Stimulated activated CD8-positive, alpha-beta memory T cell treated with anti-CD3 and anti-CD28 coated beads, Interleukin-4, amount 100 ng/mL, for 48 hours (primary cell): ENCODE data around the gene ZNF345.

Source experiments
- DNase-seq: peaks from one replicate; pipeline ENCODE4 v3.0.0-alpha.2; 2020

ZNF345 gene

GRCh38 chr19:36850559-36851442 is at the start of gene ZNF345:
TSS of gene ZNF345 (plus strand) at chr19:36850876. CDS start at chr19:36876831, 25,955 bp downstream.
- DNase-seq = peak; percentile 84

DNA sequence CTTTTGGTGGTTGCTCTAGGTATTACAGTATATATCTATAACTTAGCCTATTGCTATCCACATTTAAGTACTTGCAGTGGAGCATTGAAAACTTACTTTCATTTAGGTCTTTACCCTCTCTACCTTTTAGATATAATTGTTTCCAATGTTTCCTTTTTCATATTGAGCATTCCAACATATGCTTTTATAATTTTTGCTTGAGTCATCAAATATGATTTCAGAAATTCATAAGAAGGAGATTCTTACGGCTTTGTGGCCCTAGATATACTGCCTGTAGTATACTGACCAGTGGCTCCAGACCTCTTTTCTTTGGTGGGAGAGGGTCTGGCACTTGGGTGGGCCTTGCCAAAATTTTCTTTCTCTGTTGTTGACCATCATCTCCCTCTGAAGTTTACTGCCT is 45.3 kb upstream of the ZNF345 start:
- DNase-seq = no peak

DNA sequence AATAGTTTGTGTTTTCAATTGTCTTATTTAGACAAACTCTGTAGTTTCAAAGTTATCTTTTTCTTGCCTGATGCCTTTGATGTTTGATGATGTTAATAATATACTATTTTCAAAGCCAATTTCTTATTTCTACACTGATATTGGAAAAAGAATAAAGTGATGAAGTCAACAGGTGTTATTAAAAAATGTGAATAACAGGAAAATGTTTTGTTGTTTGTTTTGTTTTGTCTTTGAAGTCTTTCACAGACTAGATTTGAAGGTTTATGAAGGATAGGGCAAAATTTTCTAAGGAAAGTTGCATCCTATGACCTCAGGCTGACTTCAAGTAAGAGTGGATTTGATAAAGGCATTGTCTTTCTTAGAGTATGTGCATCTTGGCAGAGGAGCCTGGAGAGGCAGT is 43.6 kb upstream of the ZNF345 start:
- no peak for DNase-seq

- no peak for DNase-seq
These were observed 31.5 kb upstream of the ZNF345 start for GRCh38 chr19:36819130-36819630.

DNA sequence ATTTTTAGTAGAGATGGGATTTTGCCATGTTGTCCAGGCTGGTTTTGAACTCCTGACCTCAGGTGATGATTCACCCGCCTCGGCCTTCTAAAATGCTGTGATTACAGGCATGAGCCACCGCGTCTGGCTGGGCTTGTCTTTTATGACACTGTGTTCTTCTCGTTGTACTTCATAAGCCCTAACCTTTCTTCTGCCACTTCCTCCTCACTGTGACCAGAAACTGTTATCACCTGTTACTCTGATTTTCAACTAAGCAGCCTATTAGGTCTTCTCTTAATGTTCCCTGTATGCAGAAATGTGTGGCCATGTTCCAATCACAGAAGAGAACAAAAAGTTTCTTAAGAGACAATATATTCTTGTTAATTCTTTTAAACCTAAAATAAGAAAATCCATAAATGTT is 28.9 kb upstream of the ZNF345 start:
- no peak for DNase-seq

GRCh38 chr19:36833430-36833829 is 17.2 kb upstream of the ZNF345 start:
- no peak for DNase-seq

GRCh38 chr19:36837176-36837905 is 13.3 kb upstream of the ZNF345 start:
- no peak for DNase-seq

- DNase-seq = peak; percentile 86
These were observed 12.5 kb upstream of the ZNF345 start, which contains the start of gene ZNF790 for GRCh38 chr19:36837906-36838783. TSS of gene ZNF790 (minus strand) at chr19:36838387. CDS start at chr19:36825619, 12,768 bp downstream.

GRCh38 chr19:36838784-36839324 is 11.8 kb upstream of the ZNF345 start:
- no peak for DNase-seq

DNA sequence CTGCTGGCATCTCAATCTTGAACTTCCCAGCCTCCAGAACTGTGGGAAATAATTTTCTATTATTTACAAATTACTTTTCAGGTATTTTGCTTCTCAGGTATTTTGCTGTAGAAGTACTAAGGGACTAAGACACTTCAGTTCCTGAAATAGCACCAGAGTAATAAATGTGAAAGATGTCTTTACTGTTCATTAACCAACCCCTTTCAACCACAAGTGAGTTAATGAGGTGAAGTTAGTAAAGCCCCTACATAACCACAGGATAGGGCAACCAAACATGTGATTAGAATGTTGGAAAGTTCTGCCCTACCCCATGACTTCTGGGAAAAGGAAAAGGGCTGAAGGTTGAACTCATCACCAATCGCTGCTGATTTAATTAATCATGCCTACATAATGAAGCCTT is 2.7 kb upstream of the ZNF345 start:
- no peak for DNase-seq

DNA sequence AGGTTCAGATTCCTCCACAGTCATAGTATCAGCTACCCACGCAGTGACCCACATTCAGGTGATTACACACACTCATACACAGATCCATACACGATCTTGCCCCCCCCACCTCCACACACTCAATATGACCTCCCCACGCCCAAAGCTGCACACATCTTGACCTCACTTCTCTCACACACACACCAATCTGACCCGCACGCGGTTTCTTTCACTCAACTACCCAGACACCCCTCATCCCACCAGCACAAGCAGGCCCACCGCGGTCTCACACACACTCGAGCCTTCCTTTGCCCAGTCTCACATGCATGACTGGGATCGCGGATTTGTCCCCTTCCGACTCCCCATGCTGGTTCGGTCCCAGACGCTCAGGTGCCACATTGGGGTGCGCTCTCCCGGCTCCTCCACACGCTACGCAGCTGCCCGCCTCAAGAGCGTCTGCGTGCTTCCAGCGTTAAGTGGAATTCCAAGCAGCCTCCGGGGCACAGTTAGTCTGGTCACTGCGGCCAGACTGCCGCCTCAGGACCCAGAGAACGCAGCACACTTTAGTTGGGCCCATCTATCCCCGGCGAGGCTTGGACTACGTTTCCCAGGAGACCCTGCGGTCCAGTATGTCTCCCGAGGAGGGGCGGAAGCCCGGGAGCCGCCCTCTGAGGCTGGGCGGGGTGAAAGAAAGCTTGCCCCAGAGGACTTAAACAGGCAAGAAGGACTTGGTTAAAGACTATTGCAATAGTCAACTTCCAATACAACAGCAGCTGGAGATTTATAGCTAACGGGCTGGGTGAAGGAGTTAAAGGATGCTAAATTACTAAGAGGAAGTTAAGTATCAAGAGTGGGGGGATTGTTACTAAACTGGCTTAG is 746 bp upstream of the ZNF345 start:
- peak; percentile 89 for DNase-seq

GRCh38 chr19:36851898-36852297 is 1.2 kb downstream of the ZNF345 start:
- no peak for DNase-seq

- DNase-seq = no peak
These were observed 26.6 kb downstream of the ZNF345 start for GRCh38 chr19:36876993-36877938.

DNA sequence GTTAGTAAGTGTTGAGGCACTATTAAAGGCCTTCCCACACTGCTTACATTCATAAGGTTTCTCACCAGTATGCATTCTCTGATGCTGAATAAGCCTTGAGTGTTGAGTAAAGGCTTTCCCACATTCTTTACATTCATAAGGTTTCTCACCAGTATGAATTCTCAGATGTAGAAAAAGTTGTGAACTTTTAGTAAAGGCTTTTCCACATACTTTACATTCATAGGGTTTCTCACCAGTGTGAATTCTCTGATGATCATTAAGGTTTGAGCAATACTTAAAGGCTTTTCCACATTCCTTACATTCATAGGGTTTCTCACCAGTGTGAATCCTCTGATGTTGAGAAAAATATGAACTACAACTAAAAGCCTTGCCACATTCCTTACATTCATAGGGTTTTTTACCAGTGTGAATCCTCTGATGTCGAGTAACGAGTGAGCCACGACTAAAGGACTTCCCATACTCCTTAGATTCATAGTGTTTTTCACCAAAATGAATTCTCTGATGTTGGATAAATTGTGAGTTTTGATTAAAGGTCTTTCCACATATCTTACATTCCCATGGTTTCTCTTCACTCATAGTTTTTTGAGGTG is 41.2 kb downstream of the ZNF345 start:
- DNase-seq = no peak

DNA sequence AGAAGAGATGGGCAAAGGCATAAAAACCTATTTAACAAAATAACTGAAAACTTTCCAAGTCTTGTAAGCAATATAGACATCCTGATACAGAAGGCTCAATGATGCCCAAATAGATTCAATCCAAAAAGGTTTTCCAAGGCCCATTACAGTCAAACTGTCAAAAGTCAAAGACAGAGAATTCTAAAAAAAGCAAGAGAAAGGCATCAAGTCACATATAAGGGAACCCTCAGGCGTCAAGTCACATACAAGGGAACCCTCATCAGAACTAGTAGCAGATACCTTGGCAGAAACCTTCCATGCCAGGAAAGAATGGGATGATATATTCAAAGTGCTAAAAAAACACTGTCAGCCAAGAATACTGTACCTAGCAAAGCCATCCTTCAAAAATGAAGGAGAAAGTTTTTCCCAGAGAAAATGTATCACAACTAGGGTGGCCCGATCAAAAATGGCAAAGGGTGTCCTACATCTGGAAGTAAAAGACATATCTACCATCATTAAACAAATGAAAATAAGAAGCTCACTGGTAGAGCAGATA is 44.2 kb downstream of the ZNF345 start:
- no peak for DNase-seq

DNA sequence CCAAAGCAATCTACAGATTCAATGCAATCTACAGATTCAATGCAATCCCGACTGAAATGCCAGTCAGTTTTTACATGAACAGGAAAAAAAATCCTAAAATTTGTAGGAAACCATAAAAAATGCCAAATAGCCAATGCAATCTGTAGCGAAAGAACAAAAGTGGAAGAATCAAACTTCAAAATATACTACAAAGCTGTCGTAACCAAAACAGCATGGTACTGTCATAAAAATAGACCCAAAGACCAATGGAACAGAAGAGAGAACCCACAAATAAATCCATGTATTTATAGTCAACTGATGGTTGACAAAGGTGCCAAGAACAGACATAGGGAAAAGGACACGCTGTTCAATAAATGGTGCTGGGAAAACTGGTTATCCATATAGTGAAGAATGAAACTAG is 47.7 kb downstream of the ZNF345 start:
- no peak for DNase-seq

DNA sequence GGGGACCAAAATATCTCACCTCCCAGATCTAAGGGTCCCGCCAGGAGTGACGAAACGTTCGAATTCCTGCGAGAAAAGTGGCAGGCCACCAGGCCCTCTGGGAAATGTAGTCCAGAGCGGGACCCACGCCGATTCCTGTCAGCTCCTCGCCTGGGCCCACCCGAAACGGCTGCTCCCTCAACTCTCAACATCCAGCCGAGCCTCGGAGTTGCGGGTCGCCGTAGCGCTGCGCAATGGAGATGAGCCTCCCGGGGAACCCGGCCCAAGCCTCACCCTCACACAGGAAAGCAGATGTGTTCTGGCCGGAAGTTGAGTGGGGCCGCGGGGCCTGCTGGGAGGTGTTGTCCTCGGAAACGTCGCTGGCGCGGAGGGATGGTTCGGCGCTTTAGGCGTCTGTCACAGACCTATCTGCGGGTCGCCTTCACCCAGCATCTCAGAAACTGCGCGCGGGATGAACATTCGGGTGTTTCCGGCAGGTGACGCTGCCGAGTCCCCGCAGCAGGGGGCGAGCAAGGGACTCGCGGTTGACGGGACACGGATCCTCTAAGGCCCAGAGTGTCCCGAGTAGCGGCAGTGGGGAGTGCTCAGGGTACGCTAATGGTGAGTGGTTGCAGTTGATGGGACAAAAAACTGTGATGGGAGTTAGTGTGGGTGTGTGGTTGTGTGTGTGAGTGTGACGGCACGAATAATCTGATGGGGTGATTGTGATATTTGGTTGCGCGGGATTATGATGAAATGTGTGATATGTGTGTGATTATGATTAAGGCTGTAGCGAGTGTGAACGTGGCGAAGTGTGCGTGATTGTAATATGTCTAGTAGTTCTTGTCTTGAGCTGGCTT is 65.5 kb downstream of the ZNF345 start, which contains the start of the genes ZNF568 and ZNF829:
Gene ZNF568 (plus strand): TSS at position 341 of the 839 bp plus-strand sequence. CDS start 6,439 bp downstream, outside the sequence.
Gene ZNF829 (minus strand): TSS at position 300 of the 839 bp plus-strand sequence. CDS start 1,124 bp downstream, outside the sequence.
- DNase-seq = peak; percentile 92

- no peak for DNase-seq
These were observed 66.3 kb downstream of the ZNF345 start for GRCh38 chr19:36916991-36917390.
